ENCODE data around the gene CEP164. TPM values are rescaled to one million over a fixed set of nuclear protein-coding genes. Genes with fewer than 3 reads are reported as not detected.

CEP164 gene
- total and polyA plus RNA-seq, 9 of the 15 experiments (the other 6 are each of a cell fraction or from before 2014, with no cell fraction given): 2.1 to 16.5 (median 10.4) TPM

DNA sequence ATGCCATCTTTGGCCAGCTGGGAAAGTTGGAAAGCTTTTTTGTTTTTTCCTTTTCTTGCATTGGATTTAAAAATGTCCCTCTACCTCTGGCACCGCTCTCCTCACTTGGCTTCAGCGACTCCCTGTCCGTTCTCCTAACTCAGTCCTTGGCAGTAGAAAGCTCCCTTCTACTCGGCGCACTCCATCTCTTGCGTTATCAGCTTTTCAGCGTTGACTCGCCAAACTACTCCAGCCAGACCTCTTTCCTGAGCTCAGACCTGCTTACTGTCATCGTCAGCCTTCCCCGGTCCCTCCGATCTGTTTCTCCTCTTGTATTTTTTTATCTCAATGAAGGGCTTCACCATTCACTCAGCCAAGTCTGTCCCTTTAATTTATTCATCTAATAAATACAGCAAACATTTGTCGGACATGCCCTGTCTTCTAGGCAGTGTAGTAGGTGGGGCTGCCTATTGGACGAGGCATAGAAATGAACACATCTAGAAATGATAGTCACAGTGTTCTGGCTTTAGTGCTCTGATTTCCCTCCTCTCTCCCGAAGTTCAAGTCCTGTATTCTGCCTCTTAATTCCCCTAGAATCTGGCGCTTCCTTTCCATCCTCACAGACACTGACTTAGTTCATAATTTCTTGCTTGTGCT, 839 bp downstream of the CEP164 start:
- Histone ChIP-seq H3K9me1 (ENCODE audit: control insufficient read depth, insufficient read depth, low read length) (no peaks in the 10 kb centered on the region), H3K4me2 (ENCODE audit: insufficient read depth, low read length) (peak overlapping the region; percentile 77), H4K20me1 (replicated peaks; ENCODE audit: control insufficient read depth, insufficient read depth, low read length) (0 out of 2 replicates have a peak, but pooled peaks cover 3% of the 10 kb centered on the region), H3K9ac (ENCODE audit: insufficient read depth in 1 of 2, low read depth in 2 of 2, low read length in 2 of 2) (peak overlapping the region; percentile 73 to 94), H3K4me3 (peak overlapping the region; percentile 76), H3K27ac (ENCODE audit: extremely low read depth, low read depth, low read length) (peak overlapping the region; percentile 73; the same call in 2 of the 3 replicates), H3K79me2 (ENCODE audit: control insufficient read depth, insufficient read depth, low read length) (no peaks in the 10 kb centered on the region; the same call in 2 of the 3 replicates), H3K27me3 (ENCODE audit: control insufficient read depth in 2 of 2, insufficient read depth in 2 of 2, low read length in 2 of 2) (no peaks in the 10 kb centered on the region), H3K9me3 (replicated peaks; ENCODE audit: control insufficient read depth, insufficient read depth, low read depth, low read length) (no peaks in the 10 kb centered on the region; the same call in 1 of the 2 replicates), H3K4me1 (replicated peaks in 1 of 2; ENCODE audit: control insufficient read depth in 2 of 2, insufficient read depth in 2 of 2, low read length in 2 of 2) (peaks cover 5 to 10% of the 10 kb centered on the region in 2 experiments; a peak in 4 of 5 replicates), H3K36me3 (ENCODE audit: control insufficient read depth, insufficient read depth, low read length) (no peaks in the 10 kb centered on the region), H2AFZ (ENCODE audit: low read depth, low read length) (peak overlapping the region; percentile 87)
- 6% methylated on average over 15 of the region's 15 CpGs for WGBS (ENCODE audit: insufficient coverage, low coverage, missing lambda C conversion rate)
- POLR2A ChIA-PET: interaction anchor here (0.7 to 6.7 kb wide), 13 partner anchors 11 to 646 kb away, joined by 3 to 42 read pairs (median 3); no protein-coding TSS in a partner anchor
- ATAC-seq: peak; percentile 69
- FAIRE-seq: peak; percentile 78
- peak in 3 of 4 experiments; percentile 23 to 64 (median 50) for DNase-seq (ENCODE audit: extremely low read depth in 1 of 4, low spot score in 3 of 4)
- CTCF ChIA-PET (ENCODE audit: low intra/inter-chr PET ratio): no interaction called here
- TSS peak; percentile 47 for BruUV-seq (replicated peaks)
- in situ Hi-C loops (cut with MboI): no loop called here
- intact Hi-C loops (cut with micrococcal nuclease): loop anchor here (5.0 kb wide), 1 partner anchor 96 kb away; the partner anchor contains the start of genes PCSK7 and RNF214
- TF ChIP-seq ZNF134 (CRISPR knock-in tag; conservative IDR thresholded peaks at IDR 0.05): no peak; the same call in 1 of the 2 replicates
- no peak for TF ChIP-seq ZNF766 (CRISPR knock-in tag; conservative IDR thresholded peaks at IDR 0.05)
- TF ChIP-seq TCF3 (CRISPR knock-in tag; IDR thresholded peaks at IDR 0.05): no peak
- no peak for TF ChIP-seq ZNF174 (CRISPR knock-in tag; IDR thresholded peaks at IDR 0.05)
- TF ChIP-seq, protein P1, sequence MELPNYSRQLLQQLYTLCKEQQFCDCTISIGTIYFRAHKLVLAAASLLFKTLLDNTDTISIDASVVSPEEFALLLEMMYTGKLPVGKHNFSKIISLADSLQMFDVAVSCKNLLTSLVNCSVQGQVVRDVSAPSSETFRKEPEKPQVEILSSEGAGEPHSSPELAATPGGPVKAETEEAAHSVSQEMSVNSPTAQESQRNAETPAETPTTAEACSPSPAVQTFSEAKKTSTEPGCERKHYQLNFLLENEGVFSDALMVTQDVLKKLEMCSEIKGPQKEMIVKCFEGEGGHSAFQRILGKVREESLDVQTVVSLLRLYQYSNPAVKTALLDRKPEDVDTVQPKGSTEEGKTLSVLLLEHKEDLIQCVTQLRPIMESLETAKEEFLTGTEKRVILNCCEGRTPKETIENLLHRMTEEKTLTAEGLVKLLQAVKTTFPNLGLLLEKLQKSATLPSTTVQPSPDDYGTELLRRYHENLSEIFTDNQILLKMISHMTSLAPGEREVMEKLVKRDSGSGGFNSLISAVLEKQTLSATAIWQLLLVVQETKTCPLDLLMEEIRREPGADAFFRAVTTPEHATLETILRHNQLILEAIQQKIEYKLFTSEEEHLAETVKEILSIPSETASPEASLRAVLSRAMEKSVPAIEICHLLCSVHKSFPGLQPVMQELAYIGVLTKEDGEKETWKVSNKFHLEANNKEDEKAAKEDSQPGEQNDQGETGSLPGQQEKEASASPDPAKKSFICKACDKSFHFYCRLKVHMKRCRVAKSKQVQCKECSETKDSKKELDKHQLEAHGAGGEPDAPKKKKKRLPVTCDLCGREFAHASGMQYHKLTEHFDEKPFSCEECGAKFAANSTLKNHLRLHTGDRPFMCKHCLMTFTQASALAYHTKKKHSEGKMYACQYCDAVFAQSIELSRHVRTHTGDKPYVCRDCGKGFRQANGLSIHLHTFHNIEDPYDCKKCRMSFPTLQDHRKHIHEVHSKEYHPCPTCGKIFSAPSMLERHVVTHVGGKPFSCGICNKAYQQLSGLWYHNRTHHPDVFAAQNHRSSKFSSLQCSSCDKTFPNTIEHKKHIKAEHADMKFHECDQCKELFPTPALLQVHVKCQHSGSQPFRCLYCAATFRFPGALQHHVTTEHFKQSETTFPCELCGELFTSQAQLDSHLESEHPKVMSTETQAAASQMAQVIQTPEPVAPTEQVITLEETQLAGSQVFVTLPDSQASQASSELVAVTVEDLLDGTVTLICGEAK (IDR thresholded peaks at IDR 0.05): no peak
- TF ChIP-seq, protein P1 (CRISPR knock-in tag; IDR thresholded peaks at IDR 0.05): no peak
- no peak for TF ChIP-seq NR3C1 (CRISPR knock-in tag; IDR thresholded peaks at IDR 0.05)
- no peak for TF ChIP-seq HNRNPLL (IDR thresholded peaks at IDR 0.05; ENCODE audit: low read depth, low read length, poor library complexity, severe bottlenecking)
- TF ChIP-seq ZNF224 (CRISPR knock-in tag; IDR thresholded peaks at IDR 0.05): no peak
- no peak for TF ChIP-seq ZNF717 (CRISPR knock-in tag; IDR thresholded peaks at IDR 0.05)
- 0 out of 2 replicates have a peak, but pooled peaks have one; percentile 17 for TF ChIP-seq LEF1 (IDR thresholded peaks at IDR 0.05)
- TF ChIP-seq POLR2A (conservative IDR thresholded peaks at IDR 0.05): no peak
- no peak for TF ChIP-seq SMAD3 (CRISPR knock-in tag; conservative IDR thresholded peaks at IDR 0.05)
- TF ChIP-seq SMARCE1 (IDR thresholded peaks at IDR 0.05): no peak
- TF ChIP-seq, protein P2, sequence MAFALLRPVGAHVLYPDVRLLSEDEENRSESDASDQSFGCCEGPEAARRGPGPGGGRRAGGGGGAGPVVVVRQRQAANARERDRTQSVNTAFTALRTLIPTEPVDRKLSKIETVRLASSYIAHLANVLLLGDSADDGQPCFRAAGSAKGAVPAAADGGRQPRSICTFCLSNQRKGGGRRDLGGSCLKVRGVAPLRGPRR (CRISPR knock-in tag; IDR thresholded peaks at IDR 0.05): no peak
